GM21390 (cell line): ENCODE data around the gene ARF1.

Source experiments
- ATAC-seq: cut with Tn5 transposase; IDR thresholded peaks from one replicate; pipeline ENCODE4 v1.9.1; 2021; ENCODE audit not compliant: unreplicated experiment

The ARF1 gene

GRCh38 chr1:228048659-228049298 is 33.7 kb upstream of the ARF1 start:
- ATAC-seq: no peak

- ATAC-seq: no peak
Measured at GRCh38 chr1:228050571-228051231, 31.8 kb upstream of the ARF1 start.

GRCh38 chr1:228058172-228058948 is 24.1 kb upstream of the ARF1 start:
- ATAC-seq: no peak

- no peak for ATAC-seq
Measured at GRCh38 chr1:228058949-228059633, 23.4 kb upstream of the ARF1 start.

- ATAC-seq: no peak
Measured at GRCh38 chr1:228059634-228060457, 22.7 kb upstream of the ARF1 start.

- ATAC-seq: no peak
Measured at GRCh38 chr1:228060458-228061190, 21.9 kb upstream of the ARF1 start.

GRCh38 chr1:228061411-228062084 is 21.0 kb upstream of the ARF1 start:
- no peak for ATAC-seq

GRCh38 chr1:228062085-228062791 is 20.3 kb upstream of the ARF1 start:
- ATAC-seq: no peak

GRCh38 chr1:228062812-228063211 is 19.7 kb upstream of the ARF1 start:
- no peak for ATAC-seq

- ATAC-seq: no peak
Measured at GRCh38 chr1:228063251-228064191, 19.0 kb upstream of the ARF1 start.

- no peak for ATAC-seq
Measured at GRCh38 chr1:228064296-228064695, 18.2 kb upstream of the ARF1 start.

- ATAC-seq: no peak
Measured at GRCh38 chr1:228064741-228065542, 17.6 kb upstream of the ARF1 start.

GRCh38 chr1:228065543-228066347 is 16.8 kb upstream of the ARF1 start:
- no peak for ATAC-seq

GRCh38 chr1:228066416-228066815 is 16.1 kb upstream of the ARF1 start:
- ATAC-seq: no peak

GRCh38 chr1:228066891-228067654 is 15.4 kb upstream of the ARF1 start:
- no peak for ATAC-seq
